ENCODE measurements around the gene CCR6. TPM values are rescaled to one million over a fixed set of nuclear protein-coding genes. Genes with fewer than 3 reads are reported as not detected.

Gene CCR6
- total and polyA plus RNA-seq, 2 experiments from 2014 or later = 0.70 to 2.0 TPM

DNA sequence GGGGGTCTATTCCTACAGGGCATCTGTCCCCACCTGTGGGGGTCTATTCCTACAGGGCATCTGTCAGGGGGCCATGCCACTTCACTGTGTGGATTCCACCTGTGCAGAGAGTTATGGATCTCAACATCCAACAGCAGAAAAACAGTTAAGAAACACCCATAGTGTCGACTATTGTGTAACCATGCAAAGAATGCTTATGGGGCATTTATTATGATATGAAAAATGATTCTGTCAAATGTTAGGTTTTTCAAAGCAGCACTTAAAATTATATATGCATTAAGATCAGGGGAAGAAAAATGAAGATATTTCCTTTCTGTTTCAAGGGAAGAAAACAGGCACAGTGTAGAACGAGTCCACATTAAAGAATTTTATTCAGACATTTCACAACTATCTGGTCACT, 32.0 kb downstream of the CCR6 start:
- DNase-seq (ENCODE audit: low spot score) = no peak
- no peaks in the 10 kb centered on the region for H3K9me2 ChIP-seq (replicated peaks; ENCODE audit: insufficient read depth)
- TF ChIP-seq EZH2phosphoT487 (IDR thresholded peaks at IDR 0.05; ENCODE audit: low read depth, severe bottlenecking, unreplicated experiment) (no peak), CTCF (IDR thresholded peaks at IDR 0.05; ENCODE audit: poor library complexity) (no peak), EZH2 (IDR thresholded peaks at IDR 0.05; ENCODE audit: borderline replicate concordance) (no peak)
- H3K27me3 ChIP-seq = no peaks in the 10 kb centered on the region
- H3K79me2 ChIP-seq = no peaks in the 10 kb centered on the region
- H3K9me3 ChIP-seq (ENCODE audit: low read depth) = no peaks in the 10 kb centered on the region
- H2AFZ ChIP-seq = no peak overlapping the region
- WGBS (ENCODE audit: low lambda C conversion rate, missing lambda C conversion rate) = 83% methylated on average over 2 of the region's 2 CpGs
- no peaks in the 10 kb centered on the region for H3K36me3 ChIP-seq (replicated peaks; ENCODE audit: insufficient read depth, low read depth)
- no peak overlapping the region for H3K27ac ChIP-seq
- no peak overlapping the region for H3K4me2 ChIP-seq
- no peaks in the 10 kb centered on the region for H3K4me1 ChIP-seq (ENCODE audit: insufficient read depth)
- no peaks in the 10 kb centered on the region for H4K20me1 ChIP-seq (ENCODE audit: insufficient read depth, poor library complexity, severe bottlenecking)
- H3K4me3 ChIP-seq = no peak overlapping the region

DNA sequence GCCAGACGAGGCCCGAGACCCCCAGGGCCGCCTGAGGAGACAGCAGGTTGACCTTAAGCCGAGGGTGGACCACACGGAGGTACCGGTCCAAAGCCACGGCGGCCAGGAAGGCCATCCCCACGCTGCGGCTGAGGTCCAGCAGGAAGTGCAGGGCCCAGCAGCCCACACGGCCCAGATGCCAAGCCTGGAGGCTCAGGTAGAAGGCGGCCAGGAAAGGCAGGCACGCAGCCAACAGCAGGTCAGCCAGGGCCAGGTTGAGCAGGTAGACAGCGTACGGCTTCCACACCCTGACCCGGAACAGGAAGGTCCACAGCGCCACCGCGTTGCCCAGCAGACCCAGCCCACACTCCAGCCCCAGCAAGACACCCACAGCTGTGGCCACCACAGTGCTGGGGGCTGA, 34.5 kb downstream of the CCR6 start:
- H3K27me3 ChIP-seq = no peaks in the 10 kb centered on the region
- no peak overlapping the region for H3K4me3 ChIP-seq
- TF ChIP-seq EZH2phosphoT487 (IDR thresholded peaks at IDR 0.05; ENCODE audit: low read depth, severe bottlenecking, unreplicated experiment) (no peak), EZH2 (IDR thresholded peaks at IDR 0.05; ENCODE audit: borderline replicate concordance) (no peak), CTCF (IDR thresholded peaks at IDR 0.05; ENCODE audit: poor library complexity) (no peak)
- no peak for DNase-seq (ENCODE audit: low spot score)
- H3K4me1 ChIP-seq (ENCODE audit: insufficient read depth) = no peaks in the 10 kb centered on the region
- no peaks in the 10 kb centered on the region for H3K9me2 ChIP-seq (replicated peaks; ENCODE audit: insufficient read depth)
- H4K20me1 ChIP-seq (ENCODE audit: insufficient read depth, poor library complexity, severe bottlenecking) = no peaks in the 10 kb centered on the region
- H3K27ac ChIP-seq = no peak overlapping the region
- H3K4me2 ChIP-seq = no peak overlapping the region
- no peak overlapping the region for H2AFZ ChIP-seq
- WGBS (ENCODE audit: low lambda C conversion rate, missing lambda C conversion rate) = 94% methylated on average over 19 of the region's 19 CpGs
- H3K36me3 ChIP-seq (replicated peaks; ENCODE audit: insufficient read depth, low read depth) = no peaks in the 10 kb centered on the region
- H3K9me3 ChIP-seq (ENCODE audit: low read depth) = no peaks in the 10 kb centered on the region
- H3K79me2 ChIP-seq = no peaks in the 10 kb centered on the region

GRCh38 chr6:167157863-167158262, 35.0 kb downstream of the CCR6 start, which contains the start of gene GPR31:
TSS of gene GPR31 (minus strand) at chr6:167157980. CDS start at chr6:167157831, 149 bp downstream.
- WGBS (ENCODE audit: low lambda C conversion rate, missing lambda C conversion rate) = 90% methylated on average over 4 of the region's 4 CpGs
- Histone ChIP-seq H3K4me2 (no peak within 1 kb of the TSS), H3K9me2 (replicated peaks; ENCODE audit: insufficient read depth) (no peaks in the 10 kb centered on the region), H3K79me2 (no peaks in the 10 kb centered on the region), H4K20me1 (ENCODE audit: insufficient read depth, poor library complexity, severe bottlenecking) (no peaks in the 10 kb centered on the region), H3K36me3 (replicated peaks; ENCODE audit: insufficient read depth, low read depth) (no peaks in the 10 kb centered on the region), H3K4me3 (no peak within 1 kb of the TSS), H3K27ac (no peak within 1 kb of the TSS), H3K4me1 (ENCODE audit: insufficient read depth) (no peaks in the 10 kb centered on the region), H3K27me3 (no peaks in the 10 kb centered on the region), H3K9me3 (ENCODE audit: low read depth) (no peaks in the 10 kb centered on the region), H2AFZ (no peak within 1 kb of the TSS)
- no peak for TF ChIP-seq EZH2phosphoT487 (IDR thresholded peaks at IDR 0.05; ENCODE audit: low read depth, severe bottlenecking, unreplicated experiment)
- TF ChIP-seq CTCF (IDR thresholded peaks at IDR 0.05; ENCODE audit: poor library complexity) = no peak
- TF ChIP-seq EZH2 (IDR thresholded peaks at IDR 0.05; ENCODE audit: borderline replicate concordance) = no peak
- no peak for DNase-seq (ENCODE audit: low spot score)

All from hepatocyte (in vitro differentiated cells).